GM12878 (cell line): Measurements from ENCODE around the gene SNX10. TPM values are rescaled to one million over a fixed set of nuclear protein-coding genes. Genes with fewer than 3 reads are reported as not detected.

ENCODE experiments used
- ATAC-seq: fragments of 200-7000 bp; cut with Tn5 transposase; 3 replicates; pipeline ENCODE4 v1.9.1; 2020; ENCODE audit warnings: mild to moderate bottlenecking, moderate library complexity
- BruUV-seq: library from RNA; stranded (reverse); fragments of 400-500 nt; replicated peaks from 2 replicates; lab custom pipeline; 2021; lab: Mats Ljungman, UMichigan
- CTCF ChIA-PET: fragments of 300-600 bp; sonication (Branson Sonifier 250); formaldehyde crosslinking; extraction: SDS; loops from one replicate; lab custom pipeline; 2021; ENCODE audit warnings: inconsistent platforms; lab: Yijun Ruan, JAX
- POLR2A ChIA-PET: fragments of 350-600 bp; formaldehyde crosslinking; extraction: SDS; loops from one replicate; lab custom pipeline; 2021; ENCODE audit warnings: inconsistent platforms; lab: Charles Lee
- RAD21 ChIA-PET: fragments of 300-600 bp; sonication (Branson Sonifier 250); formaldehyde crosslinking; loops from one replicate; lab custom pipeline; 2023; ENCODE audit warnings: antibody characterized with exemption; ENCODE audit not compliant: unreplicated experiment; lab: Charles Lee
- SMC1A ChIA-PET: fragments of 300-600 bp; sonication (Branson Sonifier 250); formaldehyde crosslinking; loops from one replicate; lab custom pipeline; 2023; ENCODE audit not compliant: unreplicated experiment, uncharacterized antibody; lab: Charles Lee
- DNase-seq: peaks from one replicate; pipeline ENCODE4 v3.0.0-alpha.2; 2011; ENCODE audit warnings: low read depth, low spot score
- FAIRE-seq: peaks from 3 replicates; lab custom pipeline; 2011; peaks lifted over from hg19 to GRCh38; lab: Jason Lieb, UNC
- H2AFZ ChIP-seq: 2 replicates; pipeline ENCODE4 v1.6.0; 2011; ENCODE audit warnings: low read depth, low read length, control low read depth; ENCODE audit not compliant: control insufficient read depth
- H3K27ac ChIP-seq: 2 replicates; pipeline ENCODE4 v1.5.1; 2011; ENCODE audit warnings: control low read depth; ENCODE audit not compliant: control insufficient read depth, insufficient read depth
- H3K27me3 ChIP-seq, 2 experiments: replicated peaks in 1 of 2; 2 replicates each; pipeline versions ENCODE4 v1.6.0 to v1.6.1; 2011; ENCODE audit warnings: low read length in 1 of 2; ENCODE audit not compliant: control insufficient read depth in 2 of 2, insufficient read depth in 2 of 2
- H3K36me3 ChIP-seq, 2 experiments: 2 replicates each; pipeline ENCODE4 v1.5.1; 2011; ENCODE audit warnings: low read length in 1 of 2; ENCODE audit not compliant: control insufficient read depth in 2 of 2, insufficient read depth in 2 of 2
- H3K4me1 ChIP-seq: 2 replicates; pipeline ENCODE4 v1.6.1; 2011; ENCODE audit warnings: mild to moderate bottlenecking, low read length, moderate library complexity, mixed read lengths; ENCODE audit not compliant: control insufficient read depth, insufficient read depth
- H3K4me2 ChIP-seq: 2 replicates; pipeline ENCODE4 v1.6.0; 2011; ENCODE audit warnings: control low read depth; ENCODE audit not compliant: control insufficient read depth, insufficient read depth
- H3K4me3 ChIP-seq: fragments of 200-600 bp; sonication (generic); 2 replicates; pipeline ENCODE4 v1.5.1; 2016
- H3K79me2 ChIP-seq: 2 replicates; pipeline ENCODE4 v1.6.0; 2011; ENCODE audit warnings: low read length; ENCODE audit not compliant: control insufficient read depth, insufficient read depth
- H3K9ac ChIP-seq: 2 replicates; pipeline ENCODE4 v1.8.0; 2011; ENCODE audit warnings: low read length, control low read depth, mixed read lengths; ENCODE audit not compliant: control insufficient read depth, insufficient read depth
- H3K9me3 ChIP-seq: replicated peaks from 3 replicates; pipeline ENCODE4 v1.5.1; 2011; ENCODE audit warnings: mild to moderate bottlenecking, low read length; ENCODE audit not compliant: control insufficient read depth, insufficient read depth
- H4K20me1 ChIP-seq: 2 replicates; pipeline ENCODE4 v1.6.0; 2011; ENCODE audit not compliant: control insufficient read depth, insufficient read depth
- CEBPB ChIP-seq, 2 experiments: fragments of 150-350 bp in 1 of 2; IDR thresholded peaks; 2 replicates each; pipeline ENCODE4 v1.6.1; 2012 to 2014; ENCODE audit warnings: low read depth in 2 of 2, low read length in 2 of 2, borderline replicate concordance in 1 of 2, inconsistent platforms in 1 of 2
- DPF2 ChIP-seq: fragments of 450-650 bp; IDR thresholded peaks from 2 replicates; pipeline ENCODE4 v1.6.1; 2017; ENCODE audit warnings: mild to moderate bottlenecking
- JUNB ChIP-seq: IDR thresholded peaks from 2 replicates; pipeline ENCODE4 v1.6.1; 2016; ENCODE audit warnings: antibody characterized with exemption, mild to moderate bottlenecking
- POLR2AphosphoS2 ChIP-seq: IDR thresholded peaks from 2 replicates; pipeline ENCODE4 v1.6.1; 2011; ENCODE audit warnings: low read depth, mild to moderate bottlenecking, low read length, improper control_type of control experiment, moderate library complexity
- RFX5 ChIP-seq: IDR thresholded peaks from 2 replicates; pipeline ENCODE4 v1.6.1; 2011; ENCODE audit warnings: low read depth, low read length, improper control_type of control experiment
- ZBTB11 ChIP-seq: fragments of 450-650 bp; formaldehyde crosslinking; IDR thresholded peaks from 2 replicates; pipeline ENCODE4 v1.5.0; 2022; ENCODE audit warnings: mild to moderate bottlenecking, missing genetic modification characterization
- WGBS: methylation state at CpG from one replicate; pipeline ENCODE4 v1.1.6; 2016; ENCODE audit warnings: low lambda C conversion rate; ENCODE audit not compliant: insufficient replicate concordance, insufficient coverage; ENCODE audit errors: missing lambda C conversion rate; 5-methylcytosine and 5-hydroxymethylcytosine counted together
- in situ Hi-C: fragments of 300-500 bp; cut with MboI; formaldehyde crosslinking; loops from 9 replicates; pipeline ENCODE4 v1.14.3; 2018; ENCODE audit warnings: mixed read lengths
- intact Hi-C: fragments of 100-400 bp; cut with micrococcal nuclease; formaldehyde crosslinking; loops from one replicate; pipeline ENCODE4 v1.14.2; 2022; ENCODE audit not compliant: unreplicated experiment
- polyA plus RNA-seq, 11 experiments: library from polyadenylated mRNA; depleted of rRNA in 4 of 11; unstranded in 6 of 11; stranded (reverse) in 5 of 11; fragments of >200 nt; fragmentation: Nextera tagmentation in 4 of 11; fragmentation: Illumina TruSeq in 1 of 11; extraction: Ambion mirVana in 4 of 11; extraction: Trizol in 1 of 11; gene quantifications; 1 replicate in 1 of 11; 2 replicates in 10 of 11; pipeline versions ENCODE4 v1.2.1 to v1.2.3, GENCODE V29; 2011 to 2016; ENCODE audit warnings: inconsistent platforms in 2 of 11, missing spikeins in 2 of 11, low read depth in 1 of 11
- total RNA-seq, 4 experiments: library from RNA; depleted of rRNA in 3 of 4; stranded (reverse); fragments of >200 nt in 3 of 4; fragmentation: Illumina TruSeq in 1 of 4; extraction: Trizol in 1 of 4; gene quantifications; 2 replicates each; pipeline versions ENCODE4 v1.2.1 to v1.2.3, GENCODE V29; 2013 to 2021
- TF ChIP-seq, protein P1 (sequence below): fragments of 450-650 bp; conservative IDR thresholded peaks from 2 replicates; pipeline ENCODE4 v1.6.1; 2017; ENCODE audit warnings: mild to moderate bottlenecking, moderate library complexity
- TF ChIP-seq, protein P2 (sequence below): fragments of 450-650 bp; IDR thresholded peaks from 2 replicates; pipeline ENCODE4 v1.6.1; 2018; ENCODE audit warnings: mild to moderate bottlenecking, low read depth, moderate library complexity; ENCODE audit not compliant: partially characterized antibody
- TF ChIP-seq, protein P3 (sequence below): fragments of 450-650 bp; IDR thresholded peaks from 2 replicates; pipeline ENCODE4 v1.6.1; 2016; ENCODE audit warnings: mild to moderate bottlenecking, moderate library complexity, borderline replicate concordance

The SNX10 gene
- total and polyA plus RNA-seq, 10 of the 15 experiments (the other 5 are each of a cell fraction or from before 2014, with no cell fraction given), result 22.0 to 56.2 (median 30.1) TPM

DNA sequence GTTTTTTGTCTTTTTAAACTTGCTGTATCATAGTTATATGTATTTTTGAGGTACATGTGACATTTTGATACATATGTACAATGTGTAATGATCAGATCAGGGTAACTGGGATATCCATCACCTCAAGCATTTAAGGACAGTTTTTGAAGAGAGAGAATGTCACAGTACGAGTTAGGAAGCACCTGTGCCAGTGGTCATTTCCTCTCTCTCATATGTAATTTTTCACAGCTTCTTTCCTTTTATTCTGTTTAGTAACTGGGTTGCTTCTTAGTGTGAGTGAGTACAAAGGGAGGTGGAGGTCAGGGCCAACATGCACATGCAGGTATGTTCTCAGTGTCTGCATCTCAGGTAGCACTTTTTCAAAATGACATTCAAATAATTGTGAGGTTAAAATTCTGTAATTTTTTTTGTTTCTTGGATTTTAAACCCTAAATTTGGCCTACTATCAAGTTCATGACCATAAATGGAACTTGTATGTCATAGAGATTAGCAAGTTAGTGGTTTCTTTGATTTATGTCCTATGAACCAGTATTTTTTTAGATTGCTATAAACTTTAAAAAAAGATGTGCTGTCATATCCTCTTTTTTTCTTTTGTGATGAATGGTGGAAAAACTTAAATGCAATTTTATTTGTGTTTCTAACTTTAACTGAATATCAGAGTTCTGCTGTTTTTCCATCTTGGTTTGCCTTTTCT is 42.7 kb downstream of the SNX10 start:
- ATAC-seq (no peak), FAIRE-seq (no peak), DNase-seq (no peak)
- no peaks in the 10 kb centered on the region for H4K20me1 ChIP-seq
- RAD21 ChIA-PET, result interaction anchor here (0.7 to 3.5 kb wide), 4 partner anchors 14 to 40 kb away, joined by 3 to 17 read pairs (median 8); no protein-coding TSS in a partner anchor
- CTCF ChIA-PET, result interaction anchor here (0.6 to 3.3 kb wide), 5 partner anchors 13 to 260 kb away, joined by 3 to 11 read pairs (median 4); no protein-coding TSS in a partner anchor
- H3K4me3 ChIP-seq, result no peak overlapping the region
- H3K9ac ChIP-seq, result no peak overlapping the region
- peak overlapping the region; percentile 73 for H3K27ac ChIP-seq
- intact Hi-C loops, result no loop called here
- in situ Hi-C loops, result no loop called here
- no peaks in the 10 kb centered on the region for H3K27me3 ChIP-seq
- peak overlapping the region; percentile 86 for H3K4me2 ChIP-seq
- no TSS peak for BruUV-seq
- no peaks in the 10 kb centered on the region; a peak in 1 of 4 replicates for H3K36me3 ChIP-seq
- POLR2A ChIA-PET, result interaction anchor here (2.9 kb wide), 1 partner anchor 15 kb away, joined by 12 read pairs; no protein-coding TSS in a partner anchor
- peaks cover 47% of the 10 kb centered on the region for H3K79me2 ChIP-seq
- SMC1A ChIA-PET, result interaction anchor here (0.8 to 3.8 kb wide), 7 partner anchors 13 to 40 kb away, joined by 3 to 25 read pairs (median 4); no protein-coding TSS in a partner anchor
- no peaks in the 10 kb centered on the region; the same call in 2 of the 3 replicates for H3K9me3 ChIP-seq
- WGBS, result 29% methylated on average over 1 of the region's 1 CpG
- H2AFZ ChIP-seq, result no peak overlapping the region
- peaks cover 45% of the 10 kb centered on the region for H3K4me1 ChIP-seq
- TF ChIP-seq, protein P1, sequence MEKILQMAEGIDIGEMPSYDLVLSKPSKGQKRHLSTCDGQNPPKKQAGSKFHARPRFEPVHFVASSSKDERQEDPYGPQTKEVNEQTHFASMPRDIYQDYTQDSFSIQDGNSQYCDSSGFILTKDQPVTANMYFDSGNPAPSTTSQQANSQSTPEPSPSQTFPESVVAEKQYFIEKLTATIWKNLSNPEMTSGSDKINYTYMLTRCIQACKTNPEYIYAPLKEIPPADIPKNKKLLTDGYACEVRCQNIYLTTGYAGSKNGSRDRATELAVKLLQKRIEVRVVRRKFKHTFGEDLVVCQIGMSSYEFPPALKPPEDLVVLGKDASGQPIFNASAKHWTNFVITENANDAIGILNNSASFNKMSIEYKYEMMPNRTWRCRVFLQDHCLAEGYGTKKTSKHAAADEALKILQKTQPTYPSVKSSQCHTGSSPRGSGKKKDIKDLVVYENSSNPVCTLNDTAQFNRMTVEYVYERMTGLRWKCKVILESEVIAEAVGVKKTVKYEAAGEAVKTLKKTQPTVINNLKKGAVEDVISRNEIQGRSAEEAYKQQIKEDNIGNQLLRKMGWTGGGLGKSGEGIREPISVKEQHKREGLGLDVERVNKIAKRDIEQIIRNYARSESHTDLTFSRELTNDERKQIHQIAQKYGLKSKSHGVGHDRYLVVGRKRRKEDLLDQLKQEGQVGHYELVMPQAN, result no peak
- TF ChIP-seq ZBTB11, result no peak
- TF ChIP-seq CEBPB (IDR thresholded peaks at IDR 0.05; ENCODE audit: borderline replicate concordance in 1 of 2, low read depth in 2 of 2, low read length in 2 of 2), result no peak
- TF ChIP-seq DPF2, result no peak
- no peak for TF ChIP-seq POLR2AphosphoS2
- TF ChIP-seq, protein P2, sequence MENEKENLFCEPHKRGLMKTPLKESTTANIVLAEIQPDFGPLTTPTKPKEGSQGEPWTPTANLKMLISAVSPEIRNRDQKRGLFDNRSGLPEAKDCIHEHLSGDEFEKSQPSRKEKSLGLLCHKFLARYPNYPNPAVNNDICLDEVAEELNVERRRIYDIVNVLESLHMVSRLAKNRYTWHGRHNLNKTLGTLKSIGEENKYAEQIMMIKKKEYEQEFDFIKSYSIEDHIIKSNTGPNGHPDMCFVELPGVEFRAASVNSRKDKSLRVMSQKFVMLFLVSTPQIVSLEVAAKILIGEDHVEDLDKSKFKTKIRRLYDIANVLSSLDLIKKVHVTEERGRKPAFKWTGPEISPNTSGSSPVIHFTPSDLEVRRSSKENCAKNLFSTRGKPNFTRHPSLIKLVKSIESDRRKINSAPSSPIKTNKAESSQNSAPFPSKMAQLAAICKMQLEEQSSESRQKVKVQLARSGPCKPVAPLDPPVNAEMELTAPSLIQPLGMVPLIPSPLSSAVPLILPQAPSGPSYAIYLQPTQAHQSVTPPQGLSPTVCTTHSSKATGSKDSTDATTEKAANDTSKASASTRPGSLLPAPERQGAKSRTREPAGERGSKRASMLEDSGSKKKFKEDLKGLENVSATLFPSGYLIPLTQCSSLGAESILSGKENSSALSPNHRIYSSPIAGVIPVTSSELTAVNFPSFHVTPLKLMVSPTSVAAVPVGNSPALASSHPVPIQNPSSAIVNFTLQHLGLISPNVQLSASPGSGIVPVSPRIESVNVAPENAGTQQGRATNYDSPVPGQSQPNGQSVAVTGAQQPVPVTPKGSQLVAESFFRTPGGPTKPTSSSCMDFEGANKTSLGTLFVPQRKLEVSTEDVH, result no peak
- TF ChIP-seq, protein P3, sequence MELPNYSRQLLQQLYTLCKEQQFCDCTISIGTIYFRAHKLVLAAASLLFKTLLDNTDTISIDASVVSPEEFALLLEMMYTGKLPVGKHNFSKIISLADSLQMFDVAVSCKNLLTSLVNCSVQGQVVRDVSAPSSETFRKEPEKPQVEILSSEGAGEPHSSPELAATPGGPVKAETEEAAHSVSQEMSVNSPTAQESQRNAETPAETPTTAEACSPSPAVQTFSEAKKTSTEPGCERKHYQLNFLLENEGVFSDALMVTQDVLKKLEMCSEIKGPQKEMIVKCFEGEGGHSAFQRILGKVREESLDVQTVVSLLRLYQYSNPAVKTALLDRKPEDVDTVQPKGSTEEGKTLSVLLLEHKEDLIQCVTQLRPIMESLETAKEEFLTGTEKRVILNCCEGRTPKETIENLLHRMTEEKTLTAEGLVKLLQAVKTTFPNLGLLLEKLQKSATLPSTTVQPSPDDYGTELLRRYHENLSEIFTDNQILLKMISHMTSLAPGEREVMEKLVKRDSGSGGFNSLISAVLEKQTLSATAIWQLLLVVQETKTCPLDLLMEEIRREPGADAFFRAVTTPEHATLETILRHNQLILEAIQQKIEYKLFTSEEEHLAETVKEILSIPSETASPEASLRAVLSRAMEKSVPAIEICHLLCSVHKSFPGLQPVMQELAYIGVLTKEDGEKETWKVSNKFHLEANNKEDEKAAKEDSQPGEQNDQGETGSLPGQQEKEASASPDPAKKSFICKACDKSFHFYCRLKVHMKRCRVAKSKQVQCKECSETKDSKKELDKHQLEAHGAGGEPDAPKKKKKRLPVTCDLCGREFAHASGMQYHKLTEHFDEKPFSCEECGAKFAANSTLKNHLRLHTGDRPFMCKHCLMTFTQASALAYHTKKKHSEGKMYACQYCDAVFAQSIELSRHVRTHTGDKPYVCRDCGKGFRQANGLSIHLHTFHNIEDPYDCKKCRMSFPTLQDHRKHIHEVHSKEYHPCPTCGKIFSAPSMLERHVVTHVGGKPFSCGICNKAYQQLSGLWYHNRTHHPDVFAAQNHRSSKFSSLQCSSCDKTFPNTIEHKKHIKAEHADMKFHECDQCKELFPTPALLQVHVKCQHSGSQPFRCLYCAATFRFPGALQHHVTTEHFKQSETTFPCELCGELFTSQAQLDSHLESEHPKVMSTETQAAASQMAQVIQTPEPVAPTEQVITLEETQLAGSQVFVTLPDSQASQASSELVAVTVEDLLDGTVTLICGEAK, result no peak
- TF ChIP-seq RFX5, result no peak
- no peak for TF ChIP-seq JUNB
